H7 (cell line): Measurements from ENCODE around the gene MYL7. TPM values are rescaled to one million over a fixed set of nuclear protein-coding genes. Genes with fewer than 3 reads are reported as not detected.

Experiments
- DNase-seq: peaks from one replicate; pipeline ENCODE4 v3.0.0; 2012
- H3K27me3 ChIP-seq: 2 replicates; pipeline ENCODE4 v1.6.0; 2011; ENCODE audit warnings: mild to moderate bottlenecking, low read length; ENCODE audit not compliant: control insufficient read depth, insufficient read depth
- H3K36me3 ChIP-seq: replicated peaks from 2 replicates; pipeline ENCODE4 v1.5.1; 2011; ENCODE audit warnings: low read length; ENCODE audit not compliant: control insufficient read depth, insufficient read depth
- H3K4me3 ChIP-seq: 2 replicates; pipeline ENCODE4 v1.5.1; 2011; ENCODE audit warnings: low read depth, mild to moderate bottlenecking, control low read depth, low read length, moderate library complexity; ENCODE audit not compliant: insufficient read depth
- total RNA-seq: library from RNA; depleted of rRNA; stranded (reverse); fragments of >200 nt; shearing (Covaris generic); gene quantifications from 2 replicates; pipeline ENCODE4 v1.2.3, GENCODE V29; 2014

MYL7 gene
- total RNA-seq, 1 experiment from 2014 or later, result 4.7 TPM

DNA sequence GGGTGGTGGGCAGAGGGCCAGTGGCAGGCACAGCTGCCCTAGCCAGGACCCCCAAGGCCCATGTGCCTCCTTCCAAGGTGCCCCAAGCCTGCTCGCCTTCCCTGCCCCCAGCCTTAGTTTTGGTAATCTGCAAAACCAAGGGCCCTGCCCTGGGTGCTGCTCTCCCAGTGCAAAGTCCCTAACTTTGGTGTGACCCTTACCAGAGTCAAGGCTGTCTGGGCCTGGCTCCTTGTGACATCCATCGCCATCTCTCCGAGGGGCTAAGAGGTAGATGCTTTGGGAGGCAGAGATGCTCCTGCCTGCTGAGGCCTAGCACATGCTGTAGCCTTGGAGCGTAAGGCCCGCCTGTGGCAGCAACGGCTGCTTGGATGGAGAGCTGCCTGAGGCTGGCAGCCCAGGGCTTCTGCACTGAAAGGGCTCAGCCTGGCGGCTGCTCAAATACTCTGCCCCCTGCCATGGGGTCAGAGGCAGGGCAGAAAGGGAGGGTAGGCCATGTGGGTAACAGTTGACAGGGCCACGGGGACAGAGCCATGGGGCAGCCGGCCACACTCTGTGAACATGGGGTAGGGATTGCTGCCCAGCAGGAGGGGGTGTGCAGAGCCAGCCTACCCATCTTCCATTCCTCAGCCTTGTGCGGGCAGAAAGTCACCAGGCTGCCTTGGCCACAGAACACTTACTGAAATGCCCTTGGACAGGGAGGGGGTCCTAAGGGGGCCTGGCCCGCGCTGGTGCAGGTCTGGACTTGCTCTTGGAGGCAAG lies 17.9 kb upstream of the MYL7 start:
- DNase-seq, result peak; percentile 37
- Histone ChIP-seq H3K4me3 (no peak overlapping the region), H3K36me3 (no peaks in the 10 kb centered on the region), H3K27me3 (no peaks in the 10 kb centered on the region)

- H3K4me3 ChIP-seq, result no peak overlapping the region
- no peaks in the 10 kb centered on the region for H3K27me3 ChIP-seq
- H3K36me3 ChIP-seq, result no peaks in the 10 kb centered on the region
- DNase-seq, result peak; percentile 37
Measured at GRCh38 chr7:44158096-44158872, 17.2 kb upstream of the MYL7 start.

DNA sequence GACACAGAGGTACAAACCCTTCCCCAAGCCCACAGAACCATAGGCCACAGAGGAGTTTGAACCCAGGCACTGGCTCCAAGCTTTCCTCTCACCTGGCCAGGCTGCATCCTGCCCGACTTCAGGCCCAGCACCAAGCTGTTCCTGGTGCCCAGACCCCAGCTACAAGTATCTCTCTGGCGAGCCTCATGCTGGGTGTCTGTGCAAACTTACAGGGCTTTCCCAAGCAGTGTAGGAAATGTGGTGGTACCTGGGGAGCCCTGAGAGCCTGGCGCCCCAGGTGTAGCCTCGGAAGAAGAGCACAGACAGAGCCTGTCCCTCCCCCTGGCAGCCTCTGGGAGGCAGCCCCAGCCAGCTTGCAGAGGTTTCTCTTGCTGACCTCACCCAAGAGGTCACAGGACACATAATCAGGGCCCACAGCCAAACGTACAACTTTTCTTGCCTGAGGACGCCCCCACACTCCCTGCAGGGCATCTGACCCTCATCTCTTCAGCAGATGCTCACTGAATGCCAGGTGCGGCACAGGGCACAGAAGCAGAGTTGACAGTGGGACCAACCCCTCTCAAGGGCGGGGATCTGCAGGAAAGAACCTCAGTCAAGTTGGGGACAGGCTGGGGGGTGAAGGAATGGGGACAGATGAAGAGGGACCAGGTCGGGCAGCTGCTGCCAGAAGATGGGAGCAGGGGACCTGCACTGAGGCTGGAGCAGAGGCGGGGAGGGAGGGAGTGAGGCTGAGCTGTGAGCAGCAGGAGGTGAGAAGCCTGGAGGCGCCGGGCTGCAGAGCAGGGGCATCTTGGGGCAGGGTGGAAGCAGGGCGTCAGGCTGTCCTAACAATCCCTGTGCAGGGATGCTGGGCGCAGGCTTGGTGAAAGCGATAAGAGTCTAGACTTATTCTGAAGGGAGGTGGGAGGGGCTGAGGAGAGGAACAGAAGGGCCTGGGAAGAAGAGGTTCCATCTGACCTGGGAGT lies 16.3 kb upstream of the MYL7 start:
- peak; percentile 76 for DNase-seq
- Histone ChIP-seq H3K27me3 (no peaks in the 10 kb centered on the region), H3K36me3 (no peaks in the 10 kb centered on the region), H3K4me3 (no peak overlapping the region)

GRCh38 chr7:44156453-44157010 lies 15.4 kb upstream of the MYL7 start:
- H3K4me3 ChIP-seq, result no peak overlapping the region
- no peaks in the 10 kb centered on the region for H3K27me3 ChIP-seq
- H3K36me3 ChIP-seq, result no peaks in the 10 kb centered on the region
- DNase-seq, result peak; percentile 22

- Histone ChIP-seq H3K27me3 (no peaks in the 10 kb centered on the region), H3K36me3 (no peaks in the 10 kb centered on the region), H3K4me3 (no peak overlapping the region)
- DNase-seq, result peak; percentile 18
Measured at GRCh38 chr7:44155191-44156185, 14.4 kb upstream of the MYL7 start.

DNA sequence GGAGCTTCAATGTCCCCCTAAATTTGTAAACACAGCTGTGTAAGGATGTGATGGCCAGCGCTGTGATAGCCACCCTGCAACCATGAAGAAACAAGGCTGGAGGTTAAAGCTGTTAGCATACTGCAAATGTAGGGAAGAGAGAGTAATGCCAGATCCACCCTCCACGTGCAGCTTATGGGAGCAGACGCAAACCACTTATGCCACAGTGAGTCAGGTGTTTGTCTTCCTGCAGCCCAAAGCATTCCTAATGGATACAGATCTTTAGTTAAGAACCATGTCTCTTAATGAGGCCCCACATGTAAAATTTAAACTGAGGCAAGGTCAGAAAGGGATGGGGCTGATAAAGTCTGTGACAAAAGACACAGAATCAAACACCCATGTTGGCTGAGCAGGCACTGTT lies 13.6 kb upstream of the MYL7 start:
- Histone ChIP-seq H3K4me3 (no peak overlapping the region), H3K36me3 (no peaks in the 10 kb centered on the region), H3K27me3 (no peaks in the 10 kb centered on the region)
- peak; percentile 15 for DNase-seq

- peak; percentile 19 for DNase-seq
- H3K4me3 ChIP-seq, result no peak overlapping the region
Measured at GRCh38 chr7:44153948-44154335, 12.8 kb upstream of the MYL7 start.

DNA sequence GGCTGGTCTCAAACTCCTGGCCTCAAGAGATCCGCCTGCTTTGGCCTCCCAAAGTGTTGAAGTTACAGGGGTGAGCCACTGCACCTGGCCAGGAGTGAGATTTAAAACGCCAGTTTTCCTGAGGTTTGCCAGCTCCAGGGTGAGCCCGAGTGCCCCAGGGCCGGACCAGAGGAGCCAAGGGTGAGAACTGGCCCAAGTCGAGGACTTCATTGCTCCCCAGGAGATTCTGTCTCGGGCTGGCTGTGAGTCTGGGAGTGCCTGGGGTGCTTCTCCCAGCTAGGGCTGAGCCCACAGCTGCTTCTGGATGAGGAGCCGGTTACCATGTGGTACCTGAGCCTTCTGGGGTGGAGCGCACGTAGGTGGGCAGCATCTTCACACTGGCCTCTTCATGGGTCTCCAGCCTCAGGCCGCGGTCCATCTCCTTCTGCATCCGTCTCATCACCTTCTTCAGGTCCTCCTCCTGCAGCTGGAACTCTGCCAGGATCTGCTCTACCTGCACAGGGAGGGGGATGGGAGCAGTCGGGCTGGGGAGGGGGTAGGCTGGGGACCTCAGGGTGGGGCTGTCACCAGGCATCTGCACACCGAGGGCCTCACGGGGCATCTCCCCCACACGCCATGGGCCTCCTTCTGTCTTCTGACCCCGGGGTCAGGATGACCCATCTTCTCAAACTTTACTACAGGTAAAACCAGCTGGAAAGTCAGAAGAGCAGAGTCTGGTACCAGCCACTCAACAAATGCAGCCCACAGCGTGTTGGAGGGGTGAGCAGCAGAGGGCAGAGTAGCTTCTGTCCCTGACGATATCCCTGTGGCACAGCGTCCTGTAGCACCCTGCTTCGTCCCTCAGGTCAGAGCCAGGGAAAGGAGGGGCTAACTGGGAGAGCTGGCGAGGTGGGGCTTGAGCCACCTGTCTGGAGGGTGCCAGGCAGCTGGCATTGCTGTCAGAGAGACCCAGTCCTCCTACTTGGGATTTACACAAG lies 12.1 kb upstream of the MYL7 start:
- no peaks in the 10 kb centered on the region for H3K36me3 ChIP-seq
- peak; percentile 60 for DNase-seq

More at GRCh38 chr7:44153948-44154335, 12.8 kb upstream of the MYL7 start:
- Histone ChIP-seq H3K36me3 (no peaks in the 10 kb centered on the region), H3K27me3 (no peaks in the 10 kb centered on the region; the same call in 1 of the 2 replicates)

GRCh38 chr7:44151956-44152355 lies 10.8 kb upstream of the MYL7 start:
- Histone ChIP-seq H3K27me3 (no peaks in the 10 kb centered on the region; the same call in 1 of the 2 replicates), H3K36me3 (no peaks in the 10 kb centered on the region), H3K4me3 (no peak overlapping the region)
- DNase-seq, result peak; percentile 22

More for the DNA sequence above, 12.1 kb upstream of the MYL7 start:
- no peaks in the 10 kb centered on the region; the same call in 1 of the 2 replicates for H3K27me3 ChIP-seq
- no peak overlapping the region for H3K4me3 ChIP-seq

- H3K4me3 ChIP-seq, result no peak overlapping the region
- peak; percentile 28 for DNase-seq
- H3K27me3 ChIP-seq, result peaks cover 4% of the 10 kb centered on the region; the same call in 1 of the 2 replicates
- no peaks in the 10 kb centered on the region for H3K36me3 ChIP-seq
Measured at GRCh38 chr7:44150966-44151941, 10.1 kb upstream of the MYL7 start.

DNA sequence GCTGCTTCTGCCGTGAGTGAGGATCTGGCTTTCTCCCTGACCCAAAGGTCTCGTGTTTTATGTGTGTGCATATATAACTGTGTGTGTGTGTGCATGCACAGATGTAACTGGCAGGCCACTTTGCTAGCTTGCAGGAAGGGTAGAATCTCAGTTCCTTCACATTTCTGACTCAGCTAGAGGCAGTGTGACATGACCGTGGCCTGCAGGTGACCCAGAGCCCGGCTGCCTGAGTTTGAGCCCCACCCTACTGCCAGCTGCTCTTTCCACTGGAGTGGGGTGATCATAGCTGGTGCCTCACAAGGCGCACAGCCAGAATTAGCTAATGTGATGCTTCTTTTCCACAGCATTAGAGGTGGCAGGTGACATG lies 9.3 kb upstream of the MYL7 start:
- peak; percentile 15 for DNase-seq
- no peak overlapping the region for H3K4me3 ChIP-seq
- H3K27me3 ChIP-seq, result peaks cover 8% of the 10 kb centered on the region
- H3K36me3 ChIP-seq, result no peaks in the 10 kb centered on the region
